Fibroblast of lung (primary cell): ENCODE results near the gene SELENOO. TPM values are rescaled to one million over a fixed set of nuclear protein-coding genes. Genes with fewer than 3 reads are reported as not detected.

ENCODE experiments used
- DNase-seq, 2 donors: peaks; one replicate each; pipeline versions ENCODE4 v3.0.0 to v3.0.0-alpha.2; 2010; ENCODE audit warnings: low read depth in 2 of 2
- H2AFZ ChIP-seq: 2 replicates; pipeline ENCODE4 v1.5.1; 2012; ENCODE audit warnings: low read length, control low read depth, inconsistent platforms
- H3K27ac ChIP-seq: 2 replicates; pipeline ENCODE4 v1.5.1; 2011; ENCODE audit warnings: low read length, control low read depth; ENCODE audit not compliant: insufficient read depth
- H3K27me3 ChIP-seq: 2 replicates; pipeline ENCODE4 v1.5.1; 2011; ENCODE audit warnings: mild to moderate bottlenecking, low read length; ENCODE audit not compliant: control insufficient read depth, insufficient read depth
- H3K36me3 ChIP-seq: 2 replicates; pipeline ENCODE4 v1.5.1; 2011; ENCODE audit warnings: low read length; ENCODE audit not compliant: control insufficient read depth, insufficient read depth
- H3K4me1 ChIP-seq: 2 replicates; pipeline ENCODE4 v1.5.1; 2011; ENCODE audit warnings: low read length; ENCODE audit not compliant: control insufficient read depth, insufficient read depth; ENCODE audit errors: extremely low read depth
- H3K4me2 ChIP-seq: 2 replicates; pipeline ENCODE4 v1.5.1; 2011; ENCODE audit warnings: low read length, control low read depth; ENCODE audit not compliant: insufficient read depth; ENCODE audit errors: extremely low read depth
- H3K4me3 ChIP-seq, 4 experiments: fragments of 200-600 bp in 1 of 4; sonication (generic) in 1 of 4; replicated peaks in 1 of 4; 2 replicates each; pipeline ENCODE4 v1.5.1; 2011 to 2016; ENCODE audit warnings: low read length in 4 of 4, low read depth in 3 of 4, mild to moderate bottlenecking in 3 of 4, control low read depth in 2 of 4, inconsistent platforms in 1 of 4, mixed read lengths in 1 of 4; ENCODE audit not compliant: insufficient read depth in 1 of 4; ENCODE audit errors: control extremely low read depth in 1 of 4
- H3K79me2 ChIP-seq: 2 replicates; pipeline ENCODE4 v1.5.1; 2012; ENCODE audit warnings: mild to moderate bottlenecking, low read length, inconsistent platforms; ENCODE audit not compliant: control insufficient read depth, insufficient read depth
- H3K9ac ChIP-seq: 2 replicates; pipeline ENCODE4 v1.5.1; 2011; ENCODE audit warnings: mild to moderate bottlenecking, low read length, control low read depth; ENCODE audit not compliant: insufficient read depth
- H3K9me3 ChIP-seq: 2 replicates; pipeline ENCODE4 v1.5.1; 2012; ENCODE audit warnings: low read depth, low read length; ENCODE audit not compliant: control insufficient read depth, insufficient read depth
- H4K20me1 ChIP-seq: 2 replicates; pipeline ENCODE4 v1.5.1; 2011; ENCODE audit warnings: low read length; ENCODE audit not compliant: control insufficient read depth, insufficient read depth; ENCODE audit errors: extremely low read depth
- CTCF ChIP-seq, 2 donors: IDR thresholded peaks in 1 of 2; conservative IDR thresholded peaks in 1 of 2; 1 replicate in 1 of 2; 2 replicates in 1 of 2; pipeline ENCODE4 v1.5.1; 2011 to 2012; ENCODE audit warnings: low read length in 2 of 2, control low read depth in 1 of 2, inconsistent platforms in 1 of 2, low read depth in 1 of 2, mild to moderate bottlenecking in 1 of 2
- EZH2 ChIP-seq: IDR thresholded peaks from 2 replicates; pipeline ENCODE4 v1.5.1; 2012; ENCODE audit warnings: low read length, control low read depth, mild to moderate bottlenecking; ENCODE audit errors: missing control alignments
- polyA plus RNA-seq, 2 donors: library from polyadenylated mRNA; depleted of rRNA in 1 of 2; stranded (reverse) in 1 of 2; unstranded in 1 of 2; fragments of >200 nt; gene quantifications; 2 replicates each; pipeline ENCODE4 v1.2.1, GENCODE V29; 2011 to 2012; ENCODE audit warnings: missing spikeins in 1 of 2
- total RNA-seq: library from RNA; depleted of rRNA; stranded (reverse); fragments of >200 nt; gene quantifications from 2 replicates; pipeline ENCODE4 v1.2.1, GENCODE V29; 2014

SELENOO gene
- total and polyA plus RNA-seq, 2 donors (not counting 1 experiment from before 2014, with no cell fraction given) = 8.3 to 20.1 TPM

DNA sequence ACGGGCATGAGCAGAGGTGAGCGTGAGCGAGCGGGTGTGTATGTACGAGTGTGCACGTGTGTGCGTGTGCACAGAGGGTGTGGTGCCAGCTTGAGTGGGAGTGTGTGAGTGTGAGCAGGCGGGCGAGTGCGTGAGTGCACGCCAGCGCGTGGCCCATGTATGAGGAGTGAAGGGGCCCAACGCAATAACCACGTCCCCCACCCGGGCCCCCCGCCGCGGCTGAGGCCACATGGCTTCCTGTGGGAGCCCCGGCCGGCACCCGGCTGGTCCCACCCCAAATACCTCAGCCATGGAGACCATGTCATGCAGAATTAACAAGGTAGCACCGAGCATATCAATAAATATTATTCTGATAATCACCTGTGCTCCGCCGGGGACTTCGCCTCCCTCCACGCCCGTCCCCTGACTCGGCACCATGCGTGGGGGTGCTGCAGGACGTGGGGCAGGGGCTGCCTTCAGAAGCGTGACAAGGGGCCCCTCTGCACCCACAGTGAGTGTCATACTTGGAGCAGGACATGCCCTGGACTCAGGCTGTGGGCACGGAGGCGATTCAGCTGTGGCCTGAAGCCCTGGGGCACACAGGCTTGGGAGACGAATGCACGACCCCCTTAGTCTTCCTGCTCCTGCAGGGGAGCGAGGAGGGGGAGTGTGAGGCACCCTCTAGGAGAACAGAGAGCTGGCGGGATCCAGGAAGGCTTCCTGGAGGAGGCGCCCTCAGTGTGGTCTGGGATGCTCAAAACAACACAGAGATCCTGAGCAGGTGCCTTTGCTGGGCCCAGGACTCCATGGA is 20.7 kb upstream of the SELENOO start:
- H3K9ac ChIP-seq = no peak overlapping the region
- no peaks in the 10 kb centered on the region for H3K9me3 ChIP-seq
- TF ChIP-seq EZH2 (no peak), CTCF (conservative IDR thresholded peaks at IDR 0.05 in 1 of 2, IDR thresholded peaks at IDR 0.05 in 1 of 2; ENCODE audit: low read depth in 1 of 2, low read length in 2 of 2) (no peak)
- H2AFZ ChIP-seq = no peak overlapping the region
- no peak for DNase-seq
- no peaks in the 10 kb centered on the region for H4K20me1 ChIP-seq
- no peak overlapping the region for H3K4me2 ChIP-seq
- H3K4me1 ChIP-seq = peaks cover 2% of the 10 kb centered on the region
- no peaks in the 10 kb centered on the region for H3K79me2 ChIP-seq
- no peak overlapping the region for H3K4me3 ChIP-seq
- H3K27ac ChIP-seq = no peak overlapping the region
- H3K27me3 ChIP-seq = peaks cover 3% of the 10 kb centered on the region
- H3K36me3 ChIP-seq = no peaks in the 10 kb centered on the region

GRCh38 chr22:50180727-50181521 is 19.9 kb upstream of the SELENOO start:
- no peak overlapping the region for H2AFZ ChIP-seq
- no peaks in the 10 kb centered on the region for H3K36me3 ChIP-seq
- H3K27ac ChIP-seq = no peak overlapping the region
- H3K9me3 ChIP-seq = no peaks in the 10 kb centered on the region
- peaks cover 5% of the 10 kb centered on the region for H3K4me1 ChIP-seq
- TF ChIP-seq CTCF (conservative IDR thresholded peaks at IDR 0.05 in 1 of 2, IDR thresholded peaks at IDR 0.05 in 1 of 2; ENCODE audit: low read depth in 1 of 2, low read length in 2 of 2) (no peak), EZH2 (no peak)
- H3K79me2 ChIP-seq = no peaks in the 10 kb centered on the region
- H3K9ac ChIP-seq = no peak overlapping the region
- no peak overlapping the region for H3K4me3 ChIP-seq
- H4K20me1 ChIP-seq = no peaks in the 10 kb centered on the region
- peaks cover 3% of the 10 kb centered on the region for H3K27me3 ChIP-seq
- H3K4me2 ChIP-seq = no peak overlapping the region
- DNase-seq = no peak

- no peak overlapping the region for H3K9ac ChIP-seq
- H3K4me2 ChIP-seq = no peak overlapping the region
- H3K9me3 ChIP-seq = no peaks in the 10 kb centered on the region
- H2AFZ ChIP-seq = no peak overlapping the region
- no peak overlapping the region for H3K4me3 ChIP-seq
- peaks cover under 1% of the 10 kb centered on the region for H3K27me3 ChIP-seq
- H3K27ac ChIP-seq = no peak overlapping the region
- no peak for DNase-seq
- peaks cover 9% of the 10 kb centered on the region for H3K79me2 ChIP-seq
- no peaks in the 10 kb centered on the region for H3K36me3 ChIP-seq
- H4K20me1 ChIP-seq = no peaks in the 10 kb centered on the region
- no peak for TF ChIP-seq EZH2
- TF ChIP-seq CTCF (conservative IDR thresholded peaks at IDR 0.05 in 1 of 2, IDR thresholded peaks at IDR 0.05 in 1 of 2; ENCODE audit: low read depth in 1 of 2, low read length in 2 of 2) = no peak
- H3K4me1 ChIP-seq = peaks cover 5% of the 10 kb centered on the region
These were observed 18.4 kb upstream of the SELENOO start for GRCh38 chr22:50182176-50183081.
